SK-N-SH treated with all-trans-retinoic acid at 6 μM for 48 hours (cell line): ENCODE measurements around the gene CCM2.

Source experiments
- ATAC-seq: fragments of 200-7000 bp; cut with Tn5 transposase; 3 replicates; pipeline ENCODE4 v1.9.1; 2020; ENCODE audit warnings: mild to moderate bottlenecking, moderate library complexity
- ARNTL ChIP-seq: fragments of 450-650 bp; formaldehyde crosslinking; IDR thresholded peaks from 2 replicates; pipeline ENCODE4 v1.5.0; 2020; ENCODE audit warnings: low read depth, mild to moderate bottlenecking, moderate library complexity, borderline replicate concordance
- BACH2 ChIP-seq: fragments of 250-450 bp; sonication (Bioruptor Pico); IDR thresholded peaks from 2 replicates; pipeline ENCODE4 v1.9.0; 2021; ENCODE audit warnings: mild to moderate bottlenecking, borderline replicate concordance
- CSDC2 ChIP-seq: fragments of 250-450 bp; sonication (Bioruptor Pico); IDR thresholded peaks from 2 replicates; pipeline ENCODE4 v1.5.0; 2020; ENCODE audit warnings: mild to moderate bottlenecking, moderate library complexity
- ESRRG ChIP-seq: fragments of 250-450 bp; sonication (Bioruptor Pico); IDR thresholded peaks from 2 replicates; pipeline ENCODE4 v1.6.1; 2021; ENCODE audit warnings: mild to moderate bottlenecking
- GLIS3 ChIP-seq: fragments of 250-450 bp; sonication (Bioruptor Pico); IDR thresholded peaks from 2 replicates; pipeline ENCODE4 v1.5.0; 2020; ENCODE audit warnings: mild to moderate bottlenecking, moderate library complexity
- ISL1 ChIP-seq: fragments of 250-450 bp; sonication (Bioruptor Pico); IDR thresholded peaks from 2 replicates; pipeline ENCODE4 v2.1.2; 2022; ENCODE audit warnings: mild to moderate bottlenecking, moderate library complexity
- OSR1 ChIP-seq: fragments of 250-450 bp; sonication (Bioruptor Pico); IDR thresholded peaks from 2 replicates; pipeline ENCODE4 v1.8.0; 2022; ENCODE audit warnings: moderate library complexity, mild to moderate bottlenecking, inconsistent platforms
- PPARA ChIP-seq: fragments of 250-450 bp; sonication (Bioruptor Pico); IDR thresholded peaks from 2 replicates; pipeline ENCODE4 v1.5.0; 2020; ENCODE audit warnings: mild to moderate bottlenecking, borderline replicate concordance
- RARB ChIP-seq: fragments of 250-450 bp; sonication (Bioruptor Pico); IDR thresholded peaks from 2 replicates; pipeline ENCODE4 v1.8.0; 2021; ENCODE audit warnings: mild to moderate bottlenecking, moderate library complexity
- SNAI2 ChIP-seq: fragments of 250-450 bp; sonication (Bioruptor Pico); IDR thresholded peaks from 2 replicates; pipeline ENCODE4 v1.5.0; 2020; ENCODE audit warnings: mild to moderate bottlenecking, moderate library complexity
- ZC3H10 ChIP-seq: fragments of 250-450 bp; sonication (Bioruptor Pico); IDR thresholded peaks from 2 replicates; pipeline ENCODE4 v1.5.1; 2021; ENCODE audit warnings: mild to moderate bottlenecking, moderate library complexity
- ZFP3 ChIP-seq: fragments of 250-450 bp; sonication (Bioruptor Pico); IDR thresholded peaks from 2 replicates; pipeline ENCODE4 v1.5.0; 2020; ENCODE audit warnings: mild to moderate bottlenecking, moderate library complexity
- ZFP30 ChIP-seq: fragments of 450-650 bp; formaldehyde crosslinking; IDR thresholded peaks from 2 replicates; pipeline ENCODE4 v1.5.0; 2022; ENCODE audit warnings: mild to moderate bottlenecking, moderate library complexity
- ZNF565 ChIP-seq: fragments of 450-650 bp; formaldehyde crosslinking; conservative IDR thresholded peaks from 2 replicates; pipeline ENCODE4 v1.5.0; 2020; ENCODE audit warnings: low read depth, mild to moderate bottlenecking, moderate library complexity
- ZNF70 ChIP-seq: fragments of 450-650 bp; formaldehyde crosslinking; IDR thresholded peaks from 2 replicates; pipeline ENCODE4 v1.5.0; 2020; ENCODE audit warnings: mild to moderate bottlenecking, moderate library complexity
- ZNF8 ChIP-seq: fragments of 450-650 bp; formaldehyde crosslinking; IDR thresholded peaks from 2 replicates; pipeline ENCODE4 v1.5.0; 2020; ENCODE audit warnings: mild to moderate bottlenecking, moderate library complexity
- TF ChIP-seq, protein P1 (sequence below): fragments of 250-450 bp; sonication (Bioruptor Pico); IDR thresholded peaks from 2 replicates; pipeline ENCODE4 v1.5.1; 2020; ENCODE audit warnings: low read depth, mild to moderate bottlenecking, moderate library complexity
- TF ChIP-seq, protein P2 (sequence below): fragments of 250-450 bp; sonication (Bioruptor Pico); IDR thresholded peaks from 2 replicates; pipeline ENCODE4 v1.5.0; 2020; ENCODE audit warnings: mild to moderate bottlenecking, moderate library complexity
- TF ChIP-seq, protein P3 (sequence below): fragments of 250-450 bp; sonication (Bioruptor Pico); IDR thresholded peaks from 2 replicates; pipeline ENCODE4 v1.5.1; 2021; ENCODE audit warnings: mild to moderate bottlenecking, moderate library complexity
- TF ChIP-seq, protein P4 (sequence below): fragments of 250-450 bp; sonication (Bioruptor Pico); IDR thresholded peaks from 2 replicates; pipeline ENCODE4 v1.8.0; 2021; ENCODE audit warnings: low read depth, mild to moderate bottlenecking, moderate library complexity, borderline replicate concordance
- TF ChIP-seq, protein P5 (sequence below): fragments of 250-450 bp; sonication (Bioruptor Pico); IDR thresholded peaks from 2 replicates; pipeline ENCODE4 v1.8.0; 2020; ENCODE audit warnings: mild to moderate bottlenecking, moderate library complexity, borderline replicate concordance

The CCM2 gene

DNA sequence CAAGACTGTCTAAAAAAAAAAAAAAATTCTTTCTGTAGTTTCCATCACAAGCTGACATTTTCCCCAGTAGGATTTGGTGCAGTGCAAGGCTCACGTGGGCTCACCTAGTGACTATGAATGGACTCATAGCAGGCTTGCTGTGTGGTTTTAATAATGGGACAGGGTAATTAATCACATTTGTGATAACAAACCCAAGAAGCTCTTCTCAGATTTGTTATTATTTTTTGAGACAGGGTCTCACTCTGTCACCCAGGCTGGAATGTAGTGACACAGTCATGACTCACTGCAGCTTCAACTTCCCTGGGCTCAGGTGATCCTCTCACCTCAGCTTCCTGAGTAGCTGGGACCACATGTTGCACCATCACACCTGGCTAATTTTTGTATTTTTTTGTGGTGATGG lies 48.7 kb downstream of the CCM2 start:
- TF ChIP-seq ISL1 (CRISPR knock-in tag) (no peak), BACH2 (CRISPR knock-in tag) (no peak), ZFP30 (no peak), CSDC2 (CRISPR knock-in tag) (no peak), ZNF8 (CRISPR knock-in tag) (no peak), ZC3H10 (CRISPR knock-in tag) (no peak), ARNTL (no peak), SNAI2 (CRISPR knock-in tag) (no peak), ESRRG (CRISPR knock-in tag) (no peak), ZNF565 (CRISPR knock-in tag) (no peak), ZNF70 (CRISPR knock-in tag) (no peak), RARB (CRISPR knock-in tag) (no peak)
- TF ChIP-seq, protein P1, sequence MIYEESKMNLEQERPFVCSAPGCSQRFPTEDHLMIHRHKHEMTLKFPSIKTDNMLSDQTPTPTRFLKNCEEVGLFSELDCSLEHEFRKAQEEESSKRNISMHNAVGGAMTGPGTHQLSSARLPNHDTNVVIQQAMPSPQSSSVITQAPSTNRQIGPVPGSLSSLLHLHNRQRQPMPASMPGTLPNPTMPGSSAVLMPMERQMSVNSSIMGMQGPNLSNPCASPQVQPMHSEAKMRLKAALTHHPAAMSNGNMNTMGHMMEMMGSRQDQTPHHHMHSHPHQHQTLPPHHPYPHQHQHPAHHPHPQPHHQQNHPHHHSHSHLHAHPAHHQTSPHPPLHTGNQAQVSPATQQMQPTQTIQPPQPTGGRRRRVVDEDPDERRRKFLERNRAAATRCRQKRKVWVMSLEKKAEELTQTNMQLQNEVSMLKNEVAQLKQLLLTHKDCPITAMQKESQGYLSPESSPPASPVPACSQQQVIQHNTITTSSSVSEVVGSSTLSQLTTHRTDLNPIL (CRISPR knock-in tag): no peak
- TF ChIP-seq, protein P2, sequence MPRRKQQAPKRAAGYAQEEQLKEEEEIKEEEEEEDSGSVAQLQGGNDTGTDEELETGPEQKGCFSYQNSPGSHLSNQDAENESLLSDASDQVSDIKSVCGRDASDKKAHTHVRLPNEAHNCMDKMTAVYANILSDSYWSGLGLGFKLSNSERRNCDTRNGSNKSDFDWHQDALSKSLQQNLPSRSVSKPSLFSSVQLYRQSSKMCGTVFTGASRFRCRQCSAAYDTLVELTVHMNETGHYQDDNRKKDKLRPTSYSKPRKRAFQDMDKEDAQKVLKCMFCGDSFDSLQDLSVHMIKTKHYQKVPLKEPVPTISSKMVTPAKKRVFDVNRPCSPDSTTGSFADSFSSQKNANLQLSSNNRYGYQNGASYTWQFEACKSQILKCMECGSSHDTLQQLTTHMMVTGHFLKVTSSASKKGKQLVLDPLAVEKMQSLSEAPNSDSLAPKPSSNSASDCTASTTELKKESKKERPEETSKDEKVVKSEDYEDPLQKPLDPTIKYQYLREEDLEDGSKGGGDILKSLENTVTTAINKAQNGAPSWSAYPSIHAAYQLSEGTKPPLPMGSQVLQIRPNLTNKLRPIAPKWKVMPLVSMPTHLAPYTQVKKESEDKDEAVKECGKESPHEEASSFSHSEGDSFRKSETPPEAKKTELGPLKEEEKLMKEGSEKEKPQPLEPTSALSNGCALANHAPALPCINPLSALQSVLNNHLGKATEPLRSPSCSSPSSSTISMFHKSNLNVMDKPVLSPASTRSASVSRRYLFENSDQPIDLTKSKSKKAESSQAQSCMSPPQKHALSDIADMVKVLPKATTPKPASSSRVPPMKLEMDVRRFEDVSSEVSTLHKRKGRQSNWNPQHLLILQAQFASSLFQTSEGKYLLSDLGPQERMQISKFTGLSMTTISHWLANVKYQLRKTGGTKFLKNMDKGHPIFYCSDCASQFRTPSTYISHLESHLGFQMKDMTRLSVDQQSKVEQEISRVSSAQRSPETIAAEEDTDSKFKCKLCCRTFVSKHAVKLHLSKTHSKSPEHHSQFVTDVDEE (CRISPR knock-in tag): no peak
- TF ChIP-seq, protein P3, sequence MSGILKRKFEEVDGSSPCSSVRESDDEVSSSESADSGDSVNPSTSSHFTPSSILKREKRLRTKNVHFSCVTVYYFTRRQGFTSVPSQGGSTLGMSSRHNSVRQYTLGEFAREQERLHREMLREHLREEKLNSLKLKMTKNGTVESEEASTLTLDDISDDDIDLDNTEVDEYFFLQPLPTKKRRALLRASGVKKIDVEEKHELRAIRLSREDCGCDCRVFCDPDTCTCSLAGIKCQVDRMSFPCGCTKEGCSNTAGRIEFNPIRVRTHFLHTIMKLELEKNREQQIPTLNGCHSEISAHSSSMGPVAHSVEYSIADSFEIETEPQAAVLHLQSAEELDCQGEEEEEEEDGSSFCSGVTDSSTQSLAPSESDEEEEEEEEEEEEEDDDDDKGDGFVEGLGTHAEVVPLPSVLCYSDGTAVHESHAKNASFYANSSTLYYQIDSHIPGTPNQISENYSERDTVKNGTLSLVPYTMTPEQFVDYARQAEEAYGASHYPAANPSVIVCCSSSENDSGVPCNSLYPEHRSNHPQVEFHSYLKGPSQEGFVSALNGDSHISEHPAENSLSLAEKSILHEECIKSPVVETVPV (CRISPR knock-in tag): no peak
- ATAC-seq: no peak

DNA sequence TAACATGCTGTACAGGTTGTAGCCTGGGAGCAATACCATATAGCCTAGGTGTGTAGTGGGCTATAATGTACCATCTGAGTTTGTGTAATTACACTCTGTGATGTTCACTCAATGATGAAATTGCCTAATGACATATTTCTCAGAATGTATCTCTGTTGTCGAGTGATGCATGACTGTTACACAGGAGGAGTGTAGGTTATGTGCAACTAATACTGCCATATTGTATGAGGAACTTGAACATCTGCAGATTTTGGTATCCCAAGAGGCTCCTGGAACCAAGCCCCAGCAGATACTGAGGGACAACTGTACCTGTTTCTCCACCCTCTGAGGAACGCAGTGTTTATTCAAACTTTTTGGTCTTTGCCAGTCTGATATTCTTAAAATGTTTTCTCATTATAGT lies 50.2 kb downstream of the CCM2 start:
- ATAC-seq: no peak
- TF ChIP-seq RARB (CRISPR knock-in tag): no peak
- no peak for TF ChIP-seq ZFP30
- TF ChIP-seq GLIS3 (CRISPR knock-in tag): no peak
- TF ChIP-seq BACH2 (CRISPR knock-in tag): no peak
- no peak for TF ChIP-seq OSR1 (CRISPR knock-in tag)
- no peak for TF ChIP-seq ZC3H10 (CRISPR knock-in tag)
- no peak for TF ChIP-seq CSDC2 (CRISPR knock-in tag)
- TF ChIP-seq, protein P4, sequence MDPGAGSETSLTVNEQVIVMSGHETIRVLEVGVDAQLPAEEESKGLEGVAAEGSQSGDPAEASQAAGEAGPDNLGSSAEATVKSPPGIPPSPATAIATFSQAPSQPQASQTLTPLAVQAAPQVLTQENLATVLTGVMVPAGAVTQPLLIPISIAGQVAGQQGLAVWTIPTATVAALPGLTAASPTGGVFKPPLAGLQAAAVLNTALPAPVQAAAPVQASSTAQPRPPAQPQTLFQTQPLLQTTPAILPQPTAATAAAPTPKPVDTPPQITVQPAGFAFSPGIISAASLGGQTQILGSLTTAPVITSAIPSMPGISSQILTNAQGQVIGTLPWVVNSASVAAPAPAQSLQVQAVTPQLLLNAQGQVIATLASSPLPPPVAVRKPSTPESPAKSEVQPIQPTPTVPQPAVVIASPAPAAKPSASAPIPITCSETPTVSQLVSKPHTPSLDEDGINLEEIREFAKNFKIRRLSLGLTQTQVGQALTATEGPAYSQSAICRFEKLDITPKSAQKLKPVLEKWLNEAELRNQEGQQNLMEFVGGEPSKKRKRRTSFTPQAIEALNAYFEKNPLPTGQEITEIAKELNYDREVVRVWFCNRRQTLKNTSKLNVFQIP: no peak
- no peak for TF ChIP-seq ZFP3 (CRISPR knock-in tag)
- TF ChIP-seq ESRRG (CRISPR knock-in tag): no peak
- TF ChIP-seq ZNF70 (CRISPR knock-in tag): no peak
- TF ChIP-seq, protein P1 (CRISPR knock-in tag): no peak

DNA sequence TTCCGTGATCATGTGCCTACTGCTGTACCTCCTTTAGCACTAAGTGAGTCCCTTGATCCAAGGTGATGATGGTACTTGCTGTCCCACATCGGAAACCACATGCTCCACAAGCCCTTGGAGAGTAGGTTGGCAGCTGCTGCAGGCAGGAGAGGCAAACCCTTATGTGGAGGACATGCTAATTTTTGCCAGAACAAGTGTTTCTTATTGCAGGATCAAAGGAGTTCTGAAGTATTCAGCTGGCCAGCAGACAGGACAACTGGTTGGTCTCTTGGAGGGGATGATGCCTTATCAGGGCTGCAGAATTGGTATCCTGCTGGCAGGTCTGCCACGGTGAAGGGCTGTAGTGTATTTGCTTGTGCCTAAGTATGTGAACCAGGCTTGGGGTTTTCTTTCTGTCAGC lies 52.0 kb downstream of the CCM2 start:
- ATAC-seq: no peak
- TF ChIP-seq ZNF70 (CRISPR knock-in tag) (no peak), CSDC2 (CRISPR knock-in tag) (no peak), ZFP30 (no peak), ESRRG (CRISPR knock-in tag) (no peak), ZC3H10 (CRISPR knock-in tag) (no peak), BACH2 (CRISPR knock-in tag) (no peak), ZNF565 (CRISPR knock-in tag) (no peak), GLIS3 (CRISPR knock-in tag) (no peak), ARNTL (no peak), ZNF8 (CRISPR knock-in tag) (no peak), RARB (CRISPR knock-in tag) (no peak), PPARA (CRISPR knock-in tag) (no peak)
- TF ChIP-seq, protein P3 (CRISPR knock-in tag): no peak
- TF ChIP-seq, protein P5, sequence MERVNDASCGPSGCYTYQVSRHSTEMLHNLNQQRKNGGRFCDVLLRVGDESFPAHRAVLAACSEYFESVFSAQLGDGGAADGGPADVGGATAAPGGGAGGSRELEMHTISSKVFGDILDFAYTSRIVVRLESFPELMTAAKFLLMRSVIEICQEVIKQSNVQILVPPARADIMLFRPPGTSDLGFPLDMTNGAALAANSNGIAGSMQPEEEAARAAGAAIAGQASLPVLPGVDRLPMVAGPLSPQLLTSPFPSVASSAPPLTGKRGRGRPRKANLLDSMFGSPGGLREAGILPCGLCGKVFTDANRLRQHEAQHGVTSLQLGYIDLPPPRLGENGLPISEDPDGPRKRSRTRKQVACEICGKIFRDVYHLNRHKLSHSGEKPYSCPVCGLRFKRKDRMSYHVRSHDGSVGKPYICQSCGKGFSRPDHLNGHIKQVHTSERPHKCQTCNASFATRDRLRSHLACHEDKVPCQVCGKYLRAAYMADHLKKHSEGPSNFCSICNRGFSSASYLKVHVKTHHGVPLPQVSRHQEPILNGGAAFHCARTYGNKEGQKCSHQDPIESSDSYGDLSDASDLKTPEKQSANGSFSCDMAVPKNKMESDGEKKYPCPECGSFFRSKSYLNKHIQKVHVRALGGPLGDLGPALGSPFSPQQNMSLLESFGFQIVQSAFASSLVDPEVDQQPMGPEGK (CRISPR knock-in tag): no peak
- TF ChIP-seq, all 23 proteins: peak for 0
